Measurements from ENCODE around the gene SAA4.

GRCh38 chr11:18264677-18265555 is 28.3 kb upstream of the SAA4 start:
- TF ChIP-seq CTCF (tag by site-specific recombination; IDR thresholded peaks at IDR 0.05) (no peak), ZBTB1 (tag by site-specific recombination; IDR thresholded peaks at IDR 0.05) (no peak), ZNF670 (tag by site-specific recombination; IDR thresholded peaks at IDR 0.05; ENCODE audit: low read depth) (no peak), HOXA7 (CRISPR knock-in tag; IDR thresholded peaks at IDR 0.05; ENCODE audit: borderline replicate concordance) (no peak), PRDM10 (tag by site-specific recombination; IDR thresholded peaks at IDR 0.05) (no peak), ZNF202 (tag by site-specific recombination; IDR thresholded peaks at IDR 0.05; ENCODE audit: borderline replicate concordance) (no peak)

Data from HEK293 (cell line).